ENCODE data around the gene TSPEAR. TPM values are rescaled to one million over a fixed set of nuclear protein-coding genes. Genes with fewer than 3 reads are reported as not detected.

Gene TSPEAR
- total RNA-seq, 1 experiment from 2014 or later: not detected

- CTCF ChIA-PET: no interaction called here
- no peaks in the 10 kb centered on the region for H3K36me3 ChIP-seq (ENCODE audit: control insufficient read depth, insufficient read depth, low read length)
- BruUV-seq (replicated peaks): no TSS peak
- H3K27ac ChIP-seq (ENCODE audit: low read length): no peak overlapping the region
- H3K4me1 ChIP-seq (ENCODE audit: control insufficient read depth, insufficient read depth, low read length): no peaks in the 10 kb centered on the region
- no peaks in the 10 kb centered on the region for H3K27me3 ChIP-seq (ENCODE audit: control insufficient read depth, insufficient read depth, low read length)
- no peak for ATAC-seq
- H3K9me3 ChIP-seq (ENCODE audit: control insufficient read depth, insufficient read depth, low read depth, low read length): no peaks in the 10 kb centered on the region
- intact Hi-C loops (cut with micrococcal nuclease; ENCODE audit: unreplicated experiment) (no loop called here), in situ Hi-C loops (cut with HindIII; ENCODE audit: low pct_unique_long_range_greater_than_20kb, low sequenced_read_pairs) (no loop called here)
- no peak overlapping the region for H3K4me3 ChIP-seq (ENCODE audit: low read depth in 2 of 2, low read length in 2 of 2)
- DNase-seq (ENCODE audit: low read depth, low spot score): no peak
- POLR2A ChIA-PET: no interaction called here
- TF ChIP-seq REST (IDR thresholded peaks at IDR 0.05; ENCODE audit: insufficient read depth in 1 of 2, low read depth in 2 of 2, low read length in 1 of 2) (no peak), POLR2AphosphoS5 (IDR thresholded peaks at IDR 0.05; ENCODE audit: low read depth, low read length) (no peak), SIN3A (IDR thresholded peaks at IDR 0.05; ENCODE audit: borderline replicate concordance, insufficient read depth, low read depth, low read length) (no peak), TCF7L2 (IDR thresholded peaks at IDR 0.05; ENCODE audit: low read depth, low read length) (no peak), CTCF (IDR thresholded peaks at IDR 0.05) (no peak)
These were observed 182.8 kb downstream of the TSPEAR start for GRCh38 chr21:44528634-44528995.

DNA sequence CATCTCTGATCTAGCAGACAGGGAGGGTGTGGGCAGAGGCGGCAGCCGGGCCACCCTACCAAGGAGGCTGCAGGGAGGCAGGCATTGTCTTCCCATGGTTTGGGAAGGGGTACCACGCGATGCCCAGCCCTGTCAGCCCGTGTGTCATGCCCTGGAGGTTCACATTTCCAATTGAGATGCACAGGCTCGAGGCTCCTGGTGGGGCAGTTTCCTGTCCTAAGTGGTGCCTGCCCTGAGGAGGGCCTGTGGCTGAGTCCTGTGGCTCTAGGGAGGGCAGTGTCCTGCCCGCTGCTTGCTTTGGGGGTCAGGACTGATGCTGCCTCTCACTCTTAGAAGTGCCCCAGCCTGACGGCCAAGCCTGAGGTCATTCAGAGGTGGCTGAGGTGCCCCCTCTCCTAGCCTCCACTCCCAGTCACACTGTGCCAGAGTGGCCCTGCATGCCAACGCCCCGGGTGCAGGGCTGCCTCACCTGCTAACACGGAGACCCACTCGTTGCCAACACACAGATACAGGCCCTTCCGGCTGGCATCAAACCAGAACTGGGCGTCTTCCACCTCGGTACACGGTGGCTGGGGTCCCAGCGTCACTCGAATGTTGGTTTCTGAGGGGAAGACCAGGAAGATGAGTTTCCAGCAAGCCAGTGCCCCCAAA is 183.3 kb downstream of the TSPEAR start:
- no peaks in the 10 kb centered on the region for H3K4me1 ChIP-seq (ENCODE audit: control insufficient read depth, insufficient read depth, low read length)
- in situ Hi-C loops (cut with HindIII; ENCODE audit: low pct_unique_long_range_greater_than_20kb, low sequenced_read_pairs): no loop called here
- intact Hi-C loops (cut with micrococcal nuclease; ENCODE audit: unreplicated experiment): no loop called here
- no TSS peak for BruUV-seq (replicated peaks)
- ATAC-seq (no peak), DNase-seq (ENCODE audit: low read depth, low spot score) (no peak)
- CTCF ChIA-PET: no interaction called here
- no peak overlapping the region for H3K27ac ChIP-seq (ENCODE audit: low read length)
- no peaks in the 10 kb centered on the region for H3K27me3 ChIP-seq (ENCODE audit: control insufficient read depth, insufficient read depth, low read length)
- POLR2A ChIA-PET: no interaction called here
- H3K4me3 ChIP-seq (ENCODE audit: low read depth in 2 of 2, low read length in 2 of 2): no peak overlapping the region
- no peak for TF ChIP-seq TCF7L2 (IDR thresholded peaks at IDR 0.05; ENCODE audit: low read depth, low read length)
- no peaks in the 10 kb centered on the region for H3K9me3 ChIP-seq (ENCODE audit: control insufficient read depth, insufficient read depth, low read depth, low read length)
- no peaks in the 10 kb centered on the region for H3K36me3 ChIP-seq (ENCODE audit: control insufficient read depth, insufficient read depth, low read length)

DNA sequence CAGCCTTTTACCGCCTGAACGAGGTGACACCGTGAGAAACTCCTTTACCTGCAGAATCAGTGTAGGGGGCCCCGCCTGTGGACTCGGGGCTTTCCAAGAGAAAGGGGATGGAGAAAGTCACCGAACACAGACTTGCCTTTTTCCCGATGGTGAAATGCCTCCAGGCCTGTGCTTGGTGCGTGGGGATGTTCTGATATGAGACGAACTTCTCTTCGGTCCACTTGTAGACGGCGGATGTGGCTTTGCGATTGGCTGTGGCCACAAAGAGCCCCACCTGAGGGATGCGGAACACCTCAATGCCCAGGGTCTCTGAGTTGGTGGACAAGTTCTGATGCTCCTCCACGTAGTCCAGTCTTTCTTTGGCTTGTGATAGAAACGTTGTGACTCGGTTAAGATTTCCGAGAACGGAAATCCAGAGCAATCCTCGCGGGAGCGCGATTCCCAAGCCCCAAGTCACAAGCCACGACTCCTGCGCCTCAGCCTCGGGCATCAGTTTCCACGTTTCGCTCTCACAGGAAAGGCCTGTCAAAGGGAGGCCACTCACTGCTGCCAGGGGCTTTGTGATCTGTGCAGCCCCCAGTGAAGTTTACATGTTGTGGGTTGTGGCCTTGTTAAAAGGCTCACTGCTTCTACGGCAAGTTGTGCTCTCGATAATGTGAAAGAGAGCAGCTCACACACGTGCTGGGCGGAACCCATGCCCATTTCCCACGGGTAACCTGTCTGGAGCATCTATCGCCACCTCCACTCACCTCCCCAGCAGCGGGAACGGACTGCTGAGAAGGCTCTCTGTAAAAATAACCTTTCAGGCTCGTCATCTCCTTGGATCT is 184.0 kb downstream of the TSPEAR start:
- DNase-seq (ENCODE audit: low read depth, low spot score) (no peak), ATAC-seq (no peak)
- Histone ChIP-seq H3K27me3 (ENCODE audit: control insufficient read depth, insufficient read depth, low read length) (no peaks in the 10 kb centered on the region), H3K27ac (ENCODE audit: low read length) (no peak overlapping the region), H3K4me1 (ENCODE audit: control insufficient read depth, insufficient read depth, low read length) (no peaks in the 10 kb centered on the region), H3K4me3 (ENCODE audit: low read depth in 2 of 2, low read length in 2 of 2) (no peak overlapping the region), H3K36me3 (ENCODE audit: control insufficient read depth, insufficient read depth, low read length) (no peaks in the 10 kb centered on the region), H3K9me3 (ENCODE audit: control insufficient read depth, insufficient read depth, low read depth, low read length) (no peaks in the 10 kb centered on the region)
- ChIA-PET POLR2A (no interaction called here), CTCF (no interaction called here)
- TF ChIP-seq TCF7L2 (IDR thresholded peaks at IDR 0.05; ENCODE audit: low read depth, low read length) (no peak), CTCF (IDR thresholded peaks at IDR 0.05) (no peak), POLR2AphosphoS5 (IDR thresholded peaks at IDR 0.05; ENCODE audit: low read depth, low read length) (no peak), REST (IDR thresholded peaks at IDR 0.05; ENCODE audit: insufficient read depth in 1 of 2, low read depth in 2 of 2, low read length in 1 of 2) (no peak), SIN3A (IDR thresholded peaks at IDR 0.05; ENCODE audit: borderline replicate concordance, insufficient read depth, low read depth, low read length) (no peak)
- BruUV-seq (replicated peaks): no TSS peak
- intact Hi-C loops (cut with micrococcal nuclease; ENCODE audit: unreplicated experiment): no loop called here
- in situ Hi-C loops (cut with HindIII; ENCODE audit: low pct_unique_long_range_greater_than_20kb, low sequenced_read_pairs): no loop called here
